ENCODE results near the gene SNUPN.

- TF ChIP-seq CTCF (IDR thresholded peaks at IDR 0.05 in 8 of 11, conservative IDR thresholded peaks at IDR 0.05 in 3 of 11) (no peak), POLR2AphosphoS5 (IDR thresholded peaks at IDR 0.05) (no peak), POLR2A (IDR thresholded peaks at IDR 0.05) (no peak)
These were observed 71.9 kb downstream of the SNUPN start for GRCh38 chr15:75553659-75554058.
